GM12891 (cell line): ENCODE measurements around the gene TMSB4X.
A peak's percentile ranks its signal among the peaks of the same experiment; 100 is the strongest.
"Not testable (repeated sequence)": the region's sequence is repeated elsewhere in the genome, so short reads cannot be mapped to it uniquely, and the experiment has no call there.

Experiments
- DNase-seq: peaks from one replicate; pipeline ENCODE4 v3.0.0; 2011; ENCODE audit warnings: low spot score; ENCODE audit not compliant: insufficient read length
- FAIRE-seq: peaks from 2 replicates; lab custom pipeline; 2011; peaks lifted over from hg19 to GRCh38; lab: Jason Lieb, UNC
- PAX5 ChIP-seq: IDR thresholded peaks from 2 replicates; pipeline ENCODE4 v1.6.1; 2011; ENCODE audit warnings: low read length, moderate library complexity, mild to moderate bottlenecking; ENCODE audit not compliant: insufficient read depth, severe bottlenecking
- POLR2A ChIP-seq: IDR thresholded peaks from 2 replicates; pipeline ENCODE4 v1.6.1; 2011; ENCODE audit warnings: low read depth, low read length, control low read depth
- POLR2AphosphoS5 ChIP-seq: IDR thresholded peaks from 2 replicates; pipeline ENCODE4 v1.6.1; 2011; ENCODE audit warnings: low read depth, low read length, control low read depth
- POU2F2 ChIP-seq: IDR thresholded peaks from 2 replicates; pipeline ENCODE4 v1.6.1; 2011; ENCODE audit warnings: low read depth, mild to moderate bottlenecking, control low read depth, low read length, moderate library complexity
- SPI1 ChIP-seq: IDR thresholded peaks from 2 replicates; pipeline ENCODE4 v1.6.1; 2011; ENCODE audit warnings: low read depth, low read length, control low read depth
- TAF1 ChIP-seq: IDR thresholded peaks from 2 replicates; pipeline ENCODE4 v1.6.1; 2011; ENCODE audit warnings: low read depth, low read length, control low read depth

TMSB4X gene

DNA sequence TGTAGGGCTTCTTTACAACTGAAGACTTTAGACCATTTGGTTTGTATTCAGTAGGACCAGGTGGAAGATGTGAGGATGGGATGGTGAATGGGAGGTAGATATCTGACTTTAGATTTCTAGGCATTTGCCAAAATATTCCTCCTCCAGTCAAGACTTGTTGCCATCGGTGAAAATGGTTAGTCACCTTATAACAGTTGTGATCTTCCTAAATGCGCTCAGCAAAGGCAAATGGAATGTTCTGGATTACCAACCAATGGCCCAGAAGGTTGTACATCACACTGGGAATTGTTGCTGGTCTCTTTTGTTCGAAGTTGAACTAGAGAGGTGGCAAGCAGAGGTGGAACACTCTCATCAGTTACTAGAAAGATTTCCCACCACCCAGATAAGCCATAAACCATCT lies 33.9 kb downstream of the TMSB4X start:
- TF ChIP-seq TAF1 (no peak), POLR2A (no peak), POU2F2 (no peak), POLR2AphosphoS5 (no peak), PAX5 (no peak), SPI1 (no peak)
- FAIRE-seq (no peak), DNase-seq (no peak)

DNA sequence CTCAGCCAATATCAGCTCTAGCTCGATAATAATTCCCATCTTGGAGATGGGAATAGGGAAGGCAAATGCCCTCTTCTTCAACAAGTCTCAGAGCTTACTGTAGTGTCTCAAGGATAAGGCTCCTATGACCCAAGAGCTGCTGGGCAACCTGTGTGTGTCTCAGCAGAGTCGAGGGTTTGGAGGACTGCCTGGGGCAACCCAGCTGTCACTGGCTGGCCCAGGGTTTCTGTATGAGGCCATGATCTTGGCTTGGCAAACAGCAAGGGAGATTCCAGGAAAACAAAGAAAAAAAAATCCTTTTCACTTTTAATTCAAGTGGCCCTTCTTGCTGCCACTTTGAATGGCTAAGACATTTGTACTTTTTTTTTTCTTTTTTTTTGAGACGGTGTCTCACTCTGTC lies 34.4 kb downstream of the TMSB4X start:
- DNase-seq = no peak

DNA sequence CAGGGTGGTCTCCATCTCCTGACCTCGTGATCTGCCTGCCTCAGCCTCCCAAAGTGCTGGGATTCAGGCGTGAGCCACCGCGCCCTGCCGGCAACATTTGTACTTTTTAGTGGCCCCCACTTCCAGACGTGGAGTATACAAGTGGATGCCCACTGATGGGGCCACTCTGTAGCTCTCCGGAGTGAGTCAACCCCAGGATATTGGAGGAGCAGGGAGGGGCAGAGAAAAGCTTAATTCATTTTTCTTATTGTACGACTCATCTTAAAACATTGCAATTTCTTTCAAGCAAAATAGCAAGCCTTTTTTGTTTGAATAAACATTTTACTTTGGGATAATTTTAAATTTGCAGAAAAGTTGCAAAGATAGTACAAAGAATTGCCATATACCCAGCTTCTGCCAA lies 34.9 kb downstream of the TMSB4X start:
- TF ChIP-seq POLR2A (no peak), PAX5 (no peak), POU2F2 (no peak), SPI1 (no peak), TAF1 (no peak), POLR2AphosphoS5 (no peak)
- no peak for DNase-seq
- no peak for FAIRE-seq

More for the DNA sequence above, 34.4 kb downstream of the TMSB4X start:
- no peak for FAIRE-seq
- TF ChIP-seq PAX5 (no peak), TAF1 (no peak), POLR2AphosphoS5 (no peak), POU2F2 (no peak), SPI1 (no peak), POLR2A (no peak)

DNA sequence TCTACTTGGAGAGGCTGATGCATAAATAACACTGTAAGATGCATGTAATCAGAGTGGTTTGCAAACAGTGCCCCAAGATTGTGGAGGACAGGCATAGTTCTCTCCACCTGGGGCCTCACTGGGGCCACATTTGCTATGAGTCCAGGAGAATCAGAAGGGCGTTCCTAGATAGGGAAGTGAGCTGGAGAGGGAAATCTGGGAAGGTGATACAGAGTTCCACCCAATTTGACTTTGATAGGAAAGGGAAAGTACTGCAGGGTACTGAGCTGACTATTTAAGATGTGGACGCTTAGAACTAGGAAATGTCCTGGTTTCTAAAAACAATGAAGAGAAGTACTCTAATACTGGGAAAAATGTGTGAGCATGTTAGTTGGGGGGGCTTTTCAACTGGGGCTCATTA lies 35.6 kb downstream of the TMSB4X start:
- no peak for FAIRE-seq
- TF ChIP-seq POU2F2 (no peak), POLR2AphosphoS5 (no peak), TAF1 (no peak), POLR2A (no peak), PAX5 (no peak)

DNA sequence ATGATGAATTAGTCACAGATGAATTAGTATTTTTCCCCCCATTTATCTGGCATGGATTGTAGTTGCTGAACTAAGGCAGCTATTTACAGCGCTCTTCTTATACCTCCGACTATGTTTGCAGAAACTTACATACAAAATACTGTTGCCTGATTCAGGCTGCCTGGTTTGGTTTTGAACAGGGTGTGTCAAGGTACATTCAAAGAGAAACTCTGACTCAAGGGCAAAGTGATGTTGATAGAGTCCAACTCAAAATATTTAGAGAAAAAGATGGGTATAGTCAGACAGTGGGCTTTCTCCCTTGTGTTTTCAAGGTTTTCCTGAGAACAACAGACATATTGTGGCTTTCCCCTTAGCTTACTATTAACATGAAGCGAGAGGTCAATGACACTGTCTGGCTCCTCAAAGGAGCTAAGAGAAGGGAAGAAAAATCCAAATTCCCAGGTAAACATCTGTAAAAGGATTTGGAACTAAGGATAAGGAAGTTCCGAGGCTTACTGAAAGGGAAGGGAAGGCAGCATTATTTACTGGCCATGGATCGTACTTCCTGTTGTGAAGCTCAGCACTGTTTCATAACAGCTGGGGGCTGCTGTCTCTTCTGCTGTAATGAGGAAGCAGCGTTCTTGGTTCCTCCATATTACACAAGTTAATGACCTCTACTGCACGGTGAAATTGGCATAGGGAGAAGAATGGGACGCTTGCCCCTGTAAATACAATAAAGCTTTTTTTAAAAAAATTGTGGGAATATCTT lies 38.6 kb downstream of the TMSB4X start:
- TF ChIP-seq SPI1 (peak; percentile 49), POLR2AphosphoS5 (no peak)
- FAIRE-seq = peak; percentile 93
- DNase-seq = peak; percentile 16

More for the DNA sequence above, 35.6 kb downstream of the TMSB4X start:
- DNase-seq = no peak

DNA sequence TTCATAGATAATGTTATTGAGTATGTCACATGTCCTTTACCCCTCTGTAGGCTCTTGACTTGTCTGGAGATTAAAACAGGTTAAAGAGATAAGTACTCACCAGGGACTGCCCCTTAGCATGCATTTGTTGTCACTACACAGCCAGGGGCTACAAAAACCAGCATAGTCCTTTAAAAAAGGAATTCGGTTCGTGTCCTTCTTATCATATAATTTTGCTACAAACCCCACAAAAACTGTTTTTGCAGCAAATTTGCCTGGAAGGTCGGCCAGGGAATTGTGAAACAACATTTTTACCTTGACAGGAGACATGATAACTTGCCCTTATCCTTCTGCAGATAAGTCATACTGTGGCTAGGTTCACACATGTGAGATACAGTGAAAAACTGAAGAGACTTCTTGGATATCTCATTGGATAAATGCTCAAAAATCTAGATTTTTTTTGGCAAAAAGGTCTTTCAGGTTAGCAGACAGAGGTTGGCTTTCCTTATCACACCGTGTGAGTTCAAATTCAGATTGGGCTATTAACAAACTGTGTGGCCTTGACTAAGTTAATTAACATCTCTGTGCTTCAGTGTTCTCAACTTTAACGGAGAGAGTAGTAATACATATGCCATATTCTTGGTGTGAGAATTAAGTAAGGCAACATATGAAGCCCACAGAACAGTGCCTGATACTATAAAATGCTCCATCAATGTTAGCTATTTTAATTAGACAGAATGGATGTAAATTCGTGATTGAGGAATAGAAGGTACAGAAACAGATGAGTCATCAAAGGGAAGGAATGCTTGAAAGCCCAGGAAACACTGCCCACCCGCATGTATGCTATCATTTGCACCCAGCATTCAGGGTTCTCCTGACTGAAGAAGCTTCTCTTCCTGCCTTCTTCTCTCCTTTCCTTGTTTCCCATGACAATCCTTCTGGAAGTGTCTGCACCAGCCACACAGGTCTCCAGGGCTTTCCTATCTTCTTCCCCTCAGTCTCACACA lies 39.5 kb downstream of the TMSB4X start:
- no peak for TF ChIP-seq POLR2A
- TF ChIP-seq PAX5 = no peak
- TF ChIP-seq POU2F2 = no peak
- no peak for TF ChIP-seq TAF1
- TF ChIP-seq SPI1 = no peak
- no peak for TF ChIP-seq POLR2AphosphoS5
- FAIRE-seq = peak; percentile 80
- DNase-seq = no peak

DNA sequence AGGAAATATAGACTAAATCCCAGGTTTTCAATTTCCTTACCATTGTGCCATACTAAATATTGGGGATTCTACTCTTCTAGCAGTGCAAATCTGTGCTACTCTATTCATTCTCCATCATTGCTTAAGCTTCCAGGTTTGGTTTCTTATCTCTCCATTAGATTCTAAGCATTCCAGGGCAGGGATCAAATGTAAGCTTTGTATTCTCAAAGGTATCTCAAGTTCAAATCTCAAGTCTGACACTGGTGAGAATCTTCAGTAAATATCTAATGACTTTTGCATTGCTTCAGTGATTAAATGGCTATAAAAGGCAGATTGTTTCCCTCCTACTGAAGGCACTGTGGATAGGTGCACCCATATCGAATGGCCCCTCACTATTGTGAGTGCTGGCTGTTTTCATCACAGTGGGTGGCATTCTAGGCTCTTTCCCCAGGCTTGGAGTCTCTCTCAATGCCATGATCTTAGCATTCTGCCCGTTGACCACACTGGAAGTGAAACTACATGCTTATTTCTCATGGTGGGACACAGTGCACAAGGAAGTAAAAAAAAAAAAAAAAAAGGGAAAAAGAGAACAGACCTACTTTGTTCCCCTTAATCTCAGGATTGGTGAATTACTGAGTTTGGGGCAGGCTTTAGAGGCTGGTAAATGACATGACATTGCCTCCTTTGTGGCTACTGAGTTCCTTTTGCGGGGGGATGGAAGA lies 40.8 kb downstream of the TMSB4X start:
- TF ChIP-seq TAF1 = no peak
- no peak for TF ChIP-seq POLR2AphosphoS5
- TF ChIP-seq PAX5 = no peak
- TF ChIP-seq SPI1 = no peak
- no peak for TF ChIP-seq POU2F2
- TF ChIP-seq POLR2A = no peak

DNA sequence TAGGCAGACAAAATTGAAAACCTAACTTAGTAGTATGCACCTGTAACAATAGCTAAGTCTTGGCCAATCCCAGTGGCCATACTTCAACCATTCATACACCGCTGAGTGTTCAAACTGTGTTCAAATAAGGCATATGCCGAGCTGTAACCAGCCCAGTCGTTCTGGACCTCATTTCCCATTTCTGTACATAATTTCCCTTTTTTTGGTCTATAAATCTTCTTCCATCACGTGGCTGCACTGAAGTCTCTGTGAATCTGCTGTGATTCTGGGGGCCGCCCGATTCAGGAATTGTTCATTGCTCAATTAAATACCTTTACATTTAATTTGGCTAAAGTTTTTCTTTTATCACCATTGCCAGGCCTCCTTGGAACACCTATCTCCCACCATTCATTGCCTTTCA lies 41.8 kb downstream of the TMSB4X start:
- DNase-seq, FAIRE-seq: not testable (repeated sequence)

More for the DNA sequence above, 40.8 kb downstream of the TMSB4X start:
- no peak for DNase-seq
- FAIRE-seq = peak; percentile 90

DNA sequence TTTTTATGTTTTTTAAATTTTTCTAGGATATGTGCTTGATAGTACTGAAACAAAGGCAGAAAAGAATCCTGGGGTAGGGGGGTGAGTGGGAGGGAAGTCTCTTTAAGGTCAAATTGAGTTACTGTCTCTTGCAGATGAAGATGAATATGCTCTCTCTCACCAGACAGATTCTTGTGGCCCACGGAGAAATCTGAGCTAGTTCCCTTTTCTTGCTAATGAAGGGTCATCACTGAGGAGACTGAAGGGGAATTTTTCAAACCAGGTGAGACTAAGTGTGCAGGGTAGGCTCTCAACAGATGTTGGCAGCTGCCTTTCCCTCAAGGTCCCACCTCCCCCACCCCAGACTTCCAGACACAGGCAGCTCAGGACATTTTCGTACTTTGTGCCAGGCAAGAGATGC lies 48.0 kb downstream of the TMSB4X start:
- DNase-seq (peak; percentile 16), FAIRE-seq (peak; percentile 13)
- TF ChIP-seq SPI1 (peak; percentile 71), PAX5 (no peak)
